ENCODE results near the gene MOB3B. TPM values are rescaled to one million over a fixed set of nuclear protein-coding genes. Genes with fewer than 3 reads are reported as not detected.

Gene MOB3B
- total and polyA plus RNA-seq, 2 of the 13 experiments (the other 11 are each of a cell fraction or from before 2014, with no cell fraction given), result 0.03 to 0.09 TPM

DNA sequence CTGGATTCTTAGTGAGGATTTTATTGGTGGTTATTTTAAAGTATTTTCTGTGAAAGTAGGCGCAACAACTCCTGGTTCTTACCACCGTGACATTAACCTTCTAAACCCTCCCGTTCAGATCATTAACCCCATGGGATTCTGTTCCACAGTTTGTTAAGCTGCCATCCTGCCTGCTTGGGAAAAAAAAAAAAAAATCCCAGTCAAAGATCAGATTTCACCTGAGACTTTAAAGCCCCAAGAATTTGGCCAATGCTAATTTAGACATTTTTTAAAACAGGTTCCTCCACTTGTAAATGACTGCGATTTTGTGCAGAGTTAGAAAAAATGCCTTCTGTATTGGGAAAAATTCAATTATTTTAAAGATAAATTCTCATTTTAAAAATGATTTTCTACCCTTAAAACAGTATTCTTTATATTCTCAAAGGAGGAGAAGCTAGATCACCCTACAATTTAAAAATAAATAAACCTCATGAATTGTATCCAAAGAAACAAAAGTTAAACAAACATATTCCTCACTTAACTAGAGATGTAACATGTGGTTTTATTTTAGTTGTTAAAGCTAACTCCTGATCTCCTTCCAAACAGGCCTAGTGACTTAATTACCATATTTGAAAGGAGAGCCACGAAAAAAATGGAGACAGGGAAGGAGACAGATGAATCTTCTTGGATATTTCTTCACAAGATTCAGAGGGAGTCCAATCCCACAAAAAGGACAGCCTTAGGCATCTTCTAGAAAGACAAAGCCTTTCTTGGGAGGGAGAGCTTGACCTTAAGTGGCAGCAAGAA lies 98.7 kb downstream of the MOB3B start:
- Histone ChIP-seq H3K27ac (ENCODE audit: extremely low read length, insufficient read depth, low read length) (no peak overlapping the region), H3K9me3 (ENCODE audit: low read length) (no peaks in the 10 kb centered on the region), H4K20me1 (ENCODE audit: insufficient read depth, low read length) (no peaks in the 10 kb centered on the region), H2AFZ (ENCODE audit: low read length) (no peak overlapping the region), H3K4me2 (ENCODE audit: low read depth, low read length) (no peak overlapping the region), H3K27me3 (ENCODE audit: control insufficient read depth in 1 of 2, insufficient read depth in 2 of 2, low read length in 2 of 2) (peaks cover 0 to 21% of the 10 kb centered on the region in 2 experiments; a peak in 2 of 5 replicates), H3K9ac (ENCODE audit: insufficient read depth, low read depth, low read length) (no peak overlapping the region), H3K79me2 (ENCODE audit: insufficient read depth, low read length) (no peaks in the 10 kb centered on the region), H3K36me3 (replicated peaks in 1 of 2; ENCODE audit: control insufficient read depth in 1 of 2, insufficient read depth in 2 of 2, low read length in 2 of 2) (no peaks in the 10 kb centered on the region), H3K4me3 (replicated peaks in 1 of 3; ENCODE audit: insufficient read depth in 1 of 3, low read depth in 2 of 3, low read length in 3 of 3) (no peak overlapping the region), H3K4me1 (ENCODE audit: insufficient read depth, low read length) (peaks cover 3% of the 10 kb centered on the region)
- BruUV-seq (replicated peaks), result no TSS peak
- 28% methylated on average over 5 of the region's 5 CpGs for WGBS (ENCODE audit: low lambda C conversion rate)
- FAIRE-seq (no peak), ATAC-seq (no peak), DNase-seq (ENCODE audit: low spot score) (no peak)
- intact Hi-C loops (cut with micrococcal nuclease; ENCODE audit: unreplicated experiment) (no loop called here), in situ Hi-C loops (cut with HindIII; ENCODE audit: extremely low pct_ligation_motif_present, low pct_unique_long_range_greater_than_20kb) (no loop called here)
- CTCF ChIA-PET (ENCODE audit: low intra/inter-chr PET ratio, low total read pairs), result no interaction called here
- POLR2A ChIA-PET, result no interaction called here
- TF ChIP-seq MTF1 (CRISPR knock-in tag; IDR thresholded peaks at IDR 0.05), result no peak
- no peak for TF ChIP-seq TSC22D2 (CRISPR knock-in tag; IDR thresholded peaks at IDR 0.05; ENCODE audit: borderline replicate concordance)
- TF ChIP-seq ZNF441 (CRISPR knock-in tag; IDR thresholded peaks at IDR 0.05; ENCODE audit: borderline replicate concordance), result no peak
- TF ChIP-seq SMAD1 (CRISPR knock-in tag; IDR thresholded peaks at IDR 0.05; ENCODE audit: borderline replicate concordance, low read depth), result no peak
- TF ChIP-seq TBL1XR1 (IDR thresholded peaks at IDR 0.05; ENCODE audit: borderline replicate concordance, low read length, partially characterized antibody), result no peak
- TF ChIP-seq AGO2 (optimal IDR thresholded peaks at IDR 0.05; ENCODE audit: low read depth, low read length), result no peak
- TF ChIP-seq ZHX1 (CRISPR knock-in tag; IDR thresholded peaks at IDR 0.05; ENCODE audit: low read depth), result no peak
- TF ChIP-seq GTF2F1 (IDR thresholded peaks at IDR 0.05; ENCODE audit: low read length), result no peak
- TF ChIP-seq REST (IDR thresholded peaks at IDR 0.05; ENCODE audit: borderline replicate concordance in 1 of 2, low read depth in 1 of 2, low read length in 2 of 2), result no peak
- no peak for TF ChIP-seq ZNF546 (CRISPR knock-in tag; conservative IDR thresholded peaks at IDR 0.05)
- no peak for TF ChIP-seq HNF1A (IDR thresholded peaks at IDR 0.05; ENCODE audit: low read depth)
- no peak for TF ChIP-seq HNF1A (CRISPR knock-in tag; IDR thresholded peaks at IDR 0.05; ENCODE audit: borderline replicate concordance)

All from HepG2 (cell line).